PC-3 (cell line): ENCODE results near the gene RPS8.

Source experiments
- CTCF ChIP-seq: fragments of 300-600 bp; sonication (generic); conservative IDR thresholded peaks from 2 replicates; pipeline ENCODE4 v1.5.1; 2017; ENCODE audit warnings: antibody characterized with exemption, low read depth, mild to moderate bottlenecking, low read length
- EZH2 ChIP-seq: fragments of 300-600 bp; sonication (generic); IDR thresholded peaks from one replicate; pipeline ENCODE4 v1.6.1; 2017; ENCODE audit warnings: antibody characterized with exemption, mild to moderate bottlenecking, low read length; ENCODE audit not compliant: unreplicated experiment
- EZH2phosphoT487 ChIP-seq: fragments of 300-600 bp; sonication (generic); IDR thresholded peaks from 2 replicates; pipeline ENCODE4 v1.6.1; 2018; ENCODE audit warnings: mild to moderate bottlenecking, antibody characterized with exemption, low read length, borderline replicate concordance

GRCh38 chr1:44780583-44781121, 5.3 kb downstream of the RPS8 start:
- no peak for TF ChIP-seq CTCF
- no peak for TF ChIP-seq EZH2
- TF ChIP-seq EZH2phosphoT487: no peak
